OCI-LY3 (cell line): ENCODE results near the gene NMT1.

Source experiments
- EZH2phosphoT487 ChIP-seq: fragments of 200-600 bp; shearing (Covaris generic); IDR thresholded peaks from 2 replicates; pipeline ENCODE4 v1.6.1; 2018; ENCODE audit warnings: antibody characterized with exemption, mixed run types, low read depth
- TF ChIP-seq, protein P1 (sequence below): fragments of 200-600, 300-600 bp; sonication (generic); IDR thresholded peaks from 2 replicates; pipeline ENCODE4 v1.5.1; 2014; ENCODE audit warnings: antibody characterized with exemption, low read length, low read depth

DNA sequence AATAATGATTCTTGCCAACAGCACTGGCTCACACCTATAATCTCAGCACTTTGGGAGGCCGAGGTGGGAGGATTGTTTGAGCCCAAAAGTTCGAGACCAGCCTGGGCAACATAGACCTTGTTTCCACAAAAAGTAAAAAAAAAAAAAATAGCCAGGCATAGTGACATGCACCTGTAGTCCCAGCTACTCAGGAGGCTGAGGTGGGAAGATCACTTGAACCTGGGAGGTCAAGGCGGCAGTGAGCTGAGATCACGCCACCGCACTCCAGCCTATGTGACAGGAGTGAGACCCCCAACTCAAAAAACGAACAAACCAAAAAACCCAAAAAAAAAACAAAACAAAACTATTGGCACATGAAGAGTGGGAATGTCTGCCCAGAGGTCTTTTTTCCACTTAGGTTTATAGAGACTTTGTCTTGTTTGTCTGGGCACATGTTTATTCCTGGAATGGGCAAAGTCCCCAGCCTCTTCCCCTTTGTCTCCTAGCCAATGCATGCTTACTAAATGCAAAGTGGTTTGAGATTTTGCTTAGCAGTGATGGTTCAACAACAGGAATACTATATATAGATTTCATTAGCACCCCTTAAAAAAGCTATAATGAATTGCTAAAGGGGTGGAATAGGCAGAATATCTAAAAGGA is 25.9 kb downstream of the NMT1 start:
- TF ChIP-seq, protein P1, sequence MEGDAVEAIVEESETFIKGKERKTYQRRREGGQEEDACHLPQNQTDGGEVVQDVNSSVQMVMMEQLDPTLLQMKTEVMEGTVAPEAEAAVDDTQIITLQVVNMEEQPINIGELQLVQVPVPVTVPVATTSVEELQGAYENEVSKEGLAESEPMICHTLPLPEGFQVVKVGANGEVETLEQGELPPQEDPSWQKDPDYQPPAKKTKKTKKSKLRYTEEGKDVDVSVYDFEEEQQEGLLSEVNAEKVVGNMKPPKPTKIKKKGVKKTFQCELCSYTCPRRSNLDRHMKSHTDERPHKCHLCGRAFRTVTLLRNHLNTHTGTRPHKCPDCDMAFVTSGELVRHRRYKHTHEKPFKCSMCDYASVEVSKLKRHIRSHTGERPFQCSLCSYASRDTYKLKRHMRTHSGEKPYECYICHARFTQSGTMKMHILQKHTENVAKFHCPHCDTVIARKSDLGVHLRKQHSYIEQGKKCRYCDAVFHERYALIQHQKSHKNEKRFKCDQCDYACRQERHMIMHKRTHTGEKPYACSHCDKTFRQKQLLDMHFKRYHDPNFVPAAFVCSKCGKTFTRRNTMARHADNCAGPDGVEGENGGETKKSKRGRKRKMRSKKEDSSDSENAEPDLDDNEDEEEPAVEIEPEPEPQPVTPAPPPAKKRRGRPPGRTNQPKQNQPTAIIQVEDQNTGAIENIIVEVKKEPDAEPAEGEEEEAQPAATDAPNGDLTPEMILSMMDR: no peak
- TF ChIP-seq EZH2phosphoT487: no peak
